Neural progenitor cell (in vitro differentiated cells): ENCODE data around the gene SLC25A44. TPM values are rescaled to one million over a fixed set of nuclear protein-coding genes. Genes with fewer than 3 reads are reported as not detected.

ENCODE experiments used
- DNase-seq: peaks from one replicate; pipeline ENCODE4 v3.0.0-alpha.2; 2016; ENCODE audit warnings: low spot score
- H2AFZ ChIP-seq: fragments of 200-600 bp; sonication (generic); replicated peaks from 2 replicates; pipeline ENCODE4 v1.6.1; 2016; ENCODE audit warnings: antibody characterized with exemption
- H3F3A ChIP-seq: fragments of 200-600 bp; sonication (generic); 2 replicates; pipeline ENCODE4 v1.6.1; 2016; ENCODE audit warnings: antibody characterized with exemption, low read depth
- H3K27ac ChIP-seq: fragments of 200-600 bp; sonication (generic); 2 replicates; pipeline ENCODE4 v1.5.1; 2016; ENCODE audit warnings: mild to moderate bottlenecking
- H3K27me3 ChIP-seq: fragments of 200-600 bp; sonication (generic); 2 replicates; pipeline ENCODE4 v1.6.1; 2016; ENCODE audit warnings: mild to moderate bottlenecking, moderate library complexity
- H3K36me3 ChIP-seq: fragments of 200-600 bp; sonication (generic); 2 replicates; pipeline ENCODE4 v1.5.1; 2016
- H3K4me1 ChIP-seq: fragments of 200-600 bp; sonication (generic); 2 replicates; pipeline ENCODE4 v1.6.1; 2016; ENCODE audit warnings: mixed run types
- H3K4me2 ChIP-seq: fragments of 200-600 bp; sonication (generic); 2 replicates; pipeline ENCODE4 v1.6.1; 2016
- H3K4me3 ChIP-seq: fragments of 200-600 bp; sonication (generic); 2 replicates; pipeline ENCODE4 v1.5.1; 2016
- H3K79me2 ChIP-seq: fragments of 200-600 bp; sonication (generic); 2 replicates; pipeline ENCODE4 v1.6.1; 2016; ENCODE audit warnings: low read depth
- H3K9ac ChIP-seq: fragments of 200-600 bp; sonication (generic); 2 replicates; pipeline ENCODE4 v1.6.1; 2016
- H3K9me3 ChIP-seq: fragments of 200-600 bp; sonication (generic); 2 replicates; pipeline ENCODE4 v1.5.1; 2016; ENCODE audit warnings: low read depth
- H4K20me1 ChIP-seq: fragments of 200-600 bp; sonication (generic); 2 replicates; pipeline ENCODE4 v1.6.1; 2016; ENCODE audit warnings: low read depth
- H3K27ac Mint-ChIP-seq: 3 replicates; pipeline ENCODE4 v1.8.0; 2021; ENCODE audit warnings: mixed read lengths
- H3K27me3 Mint-ChIP-seq: 2 replicates; pipeline ENCODE4 v1.8.0; 2022; ENCODE audit warnings: low read depth, mild to moderate bottlenecking, inconsistent platforms, moderate library complexity, mixed read lengths; ENCODE audit not compliant: insufficient read depth
- H3K36me3 Mint-ChIP-seq: 3 replicates; pipeline ENCODE4 v1.8.0; 2021; ENCODE audit warnings: mixed read lengths
- H3K4me1 Mint-ChIP-seq: 3 replicates; pipeline ENCODE4 v1.8.0; 2021; ENCODE audit warnings: mixed read lengths
- H3K4me3 Mint-ChIP-seq: 3 replicates; pipeline ENCODE4 v1.8.0; 2021; ENCODE audit warnings: mild to moderate bottlenecking, moderate library complexity, mixed read lengths
- H3K9me3 Mint-ChIP-seq: 3 replicates; pipeline ENCODE4 v1.8.0; 2020; ENCODE audit warnings: mixed read lengths
- EZH2 ChIP-seq: fragments of 200-600 bp; sonication (generic); IDR thresholded peaks from 2 replicates; pipeline ENCODE4 v1.6.1; 2017; ENCODE audit warnings: antibody characterized with exemption, mild to moderate bottlenecking, moderate library complexity
- EZH2phosphoT487 ChIP-seq: fragments of 200-600 bp; sonication (generic); IDR thresholded peaks from 2 replicates; pipeline ENCODE4 v1.6.1; 2017; ENCODE audit warnings: antibody characterized with exemption
- small RNA-seq: library from RNA; depleted of rRNA; stranded (forward); fragments of <200 nt; gene quantifications from one replicate; pipeline ENCODE3, GENCODE V24; 2015
- total RNA-seq: library from RNA; depleted of rRNA; stranded (reverse); fragments of >200 nt; gene quantifications from 2 replicates; pipeline ENCODE4 v1.2.3, GENCODE V29; 2015; ENCODE audit warnings: low replicate concordance
- TF ChIP-seq, protein P1 (sequence below): fragments of 200-600 bp; sonication (generic); IDR thresholded peaks from 2 replicates; pipeline ENCODE4 v1.5.1; 2017; ENCODE audit warnings: antibody characterized with exemption, mild to moderate bottlenecking

The SLC25A44 gene
- total RNA-seq, 1 donor from 2014 or later: 4.6 TPM

DNA sequence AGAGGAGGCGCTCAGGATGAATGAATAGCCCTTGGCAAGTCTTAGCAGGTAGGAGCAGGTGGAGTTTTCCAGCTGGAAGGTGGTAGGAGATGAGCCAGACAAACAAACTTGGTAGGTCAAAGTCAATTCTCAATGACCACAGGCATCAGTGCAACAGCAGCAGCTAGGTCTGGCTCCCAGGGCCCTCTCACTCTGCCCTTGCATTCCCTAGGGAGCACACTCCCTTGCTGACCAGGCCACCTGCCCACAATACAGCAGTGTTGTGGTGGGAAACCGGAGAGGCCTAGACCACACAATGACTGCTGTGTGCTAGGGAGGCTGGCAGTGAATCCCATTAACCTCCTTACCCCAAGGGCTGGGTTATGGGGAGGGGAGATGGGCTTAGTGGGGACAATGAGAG, 67.0 kb downstream of the SLC25A44 start:
- no peak overlapping the region for H3K4me3 ChIP-seq
- peaks cover 5% of the 10 kb centered on the region for H3K36me3 ChIP-seq
- DNase-seq: no peak
- no peak overlapping the region for H3K27ac ChIP-seq
- no peaks in the 10 kb centered on the region for H3K4me1 ChIP-seq
- Mint-ChIP-seq H3K36me3 (peaks cover 43% of the 10 kb centered on the region), H3K27me3 (no peaks in the 10 kb centered on the region), H3K4me1 (no peaks in the 10 kb centered on the region), H3K9me3 (no peaks in the 10 kb centered on the region), H3K27ac (peak overlapping the region; percentile 30), H3K4me3 (no peak overlapping the region)
- no peaks in the 10 kb centered on the region for H4K20me1 ChIP-seq
- H3K9me3 ChIP-seq: no peaks in the 10 kb centered on the region
- TF ChIP-seq, protein P1, sequence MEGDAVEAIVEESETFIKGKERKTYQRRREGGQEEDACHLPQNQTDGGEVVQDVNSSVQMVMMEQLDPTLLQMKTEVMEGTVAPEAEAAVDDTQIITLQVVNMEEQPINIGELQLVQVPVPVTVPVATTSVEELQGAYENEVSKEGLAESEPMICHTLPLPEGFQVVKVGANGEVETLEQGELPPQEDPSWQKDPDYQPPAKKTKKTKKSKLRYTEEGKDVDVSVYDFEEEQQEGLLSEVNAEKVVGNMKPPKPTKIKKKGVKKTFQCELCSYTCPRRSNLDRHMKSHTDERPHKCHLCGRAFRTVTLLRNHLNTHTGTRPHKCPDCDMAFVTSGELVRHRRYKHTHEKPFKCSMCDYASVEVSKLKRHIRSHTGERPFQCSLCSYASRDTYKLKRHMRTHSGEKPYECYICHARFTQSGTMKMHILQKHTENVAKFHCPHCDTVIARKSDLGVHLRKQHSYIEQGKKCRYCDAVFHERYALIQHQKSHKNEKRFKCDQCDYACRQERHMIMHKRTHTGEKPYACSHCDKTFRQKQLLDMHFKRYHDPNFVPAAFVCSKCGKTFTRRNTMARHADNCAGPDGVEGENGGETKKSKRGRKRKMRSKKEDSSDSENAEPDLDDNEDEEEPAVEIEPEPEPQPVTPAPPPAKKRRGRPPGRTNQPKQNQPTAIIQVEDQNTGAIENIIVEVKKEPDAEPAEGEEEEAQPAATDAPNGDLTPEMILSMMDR: no peak
- TF ChIP-seq EZH2: no peak
- TF ChIP-seq EZH2phosphoT487: no peak
- H3F3A ChIP-seq: no peaks in the 10 kb centered on the region
- no peak overlapping the region for H3K9ac ChIP-seq
- no peak overlapping the region for H2AFZ ChIP-seq
- H3K79me2 ChIP-seq: no peaks in the 10 kb centered on the region
- H3K27me3 ChIP-seq: no peaks in the 10 kb centered on the region
- H3K4me2 ChIP-seq: no peak overlapping the region

Small RNA genes lying within 50 kb of the gene (small RNA-seq; reads per million reads assigned to genes)
- not detected for gene RF00568

Other genes with a start within 250 kb of the SLC25A44 start
- 79.7 and 108 TPM in 2 replicates for gene ARHGEF2, start 215.6 kb upstream of the SLC25A44 start, total RNA-seq
- 293 and 314 TPM in 2 replicates for gene SSR2, start 173.2 kb upstream of the SLC25A44 start, total RNA-seq
- 43.7 and 64.9 TPM in 2 replicates for gene UBQLN4, start 140.3 kb upstream of the SLC25A44 start, total RNA-seq
- gene LAMTOR2, start 139.3 kb upstream of the SLC25A44 start, total RNA-seq: 29.4 and 50.6 TPM in 2 replicates
- 2.4 and 7.7 TPM in 2 replicates for gene RAB25, start 132.9 kb upstream of the SLC25A44 start, total RNA-seq
- 32.2 and 62.6 TPM in 2 replicates for gene MEX3A, start 111.6 kb upstream of the SLC25A44 start, total RNA-seq
- gene LMNA, start 79.4 kb upstream of the SLC25A44 start, total RNA-seq: 20.5 and 35.8 TPM in 2 replicates
- 0.69 and 1.8 TPM in 2 replicates for gene SEMA4A, start 40.5 kb upstream of the SLC25A44 start, total RNA-seq
- 99.3 and 103 TPM in 2 replicates for gene PMF1, start 18.9 kb downstream of the SLC25A44 start, total RNA-seq
- gene BGLAP, start 48.1 kb downstream of the SLC25A44 start, total RNA-seq: 0.22 and 0.40 TPM in 2 replicates
- 5.0 and 8.5 TPM in 2 replicates for gene PAQR6, start 54.0 kb downstream of the SLC25A44 start, total RNA-seq
- gene SMG5, start 88.7 kb downstream of the SLC25A44 start, total RNA-seq: 45.9 and 84.5 TPM in 2 replicates
- 1.7 and 3.2 TPM in 2 replicates for gene TMEM79, start 90.2 kb downstream of the SLC25A44 start, total RNA-seq
- 38.7 and 52.3 TPM in 2 replicates for gene GLMP, start 101.6 kb downstream of the SLC25A44 start, total RNA-seq
- gene VHLL, start 105.2 kb downstream of the SLC25A44 start, total RNA-seq: 0.34 TPM in 1 of 2 replicates, not detected in the other
- 434 and 523 TPM in 2 replicates for gene CCT3, start 144.2 kb downstream of the SLC25A44 start, total RNA-seq
- gene TSACC, start 144.4 kb downstream of the SLC25A44 start, total RNA-seq: 0.87 TPM in 1 of 2 replicates, not detected in the other
- not detected in 2 replicates for gene RHBG, start 175.1 kb downstream of the SLC25A44 start, total RNA-seq